ENCODE data around the gene CASP5. TPM values are rescaled to one million over a fixed set of nuclear protein-coding genes. Genes with fewer than 3 reads are reported as not detected.

CASP5 gene
- total RNA-seq, 1 experiment from 2014 or later, result not detected

GRCh38 chr11:105024394-105024793 is 1.4 kb upstream of the CASP5 start:
- H3K36me3 Mint-ChIP-seq, result peaks cover 4% of the 10 kb centered on the region
- TF ChIP-seq HMGA2 (CRISPR knock-in tag; IDR thresholded peaks at IDR 0.05) (no peak), OVOL2 (CRISPR knock-in tag; IDR thresholded peaks at IDR 0.05; ENCODE audit: borderline replicate concordance) (no peak), NR2C2 (CRISPR knock-in tag; IDR thresholded peaks at IDR 0.05) (no peak), CTCF (IDR thresholded peaks at IDR 0.05) (no peak), TEAD4 (CRISPR knock-in tag; IDR thresholded peaks at IDR 0.05) (no peak), CDX4 (CRISPR knock-in tag; IDR thresholded peaks at IDR 0.05; ENCODE audit: borderline replicate concordance) (no peak), ZNF232 (CRISPR knock-in tag; IDR thresholded peaks at IDR 0.05) (no peak), ZNF396 (CRISPR knock-in tag; IDR thresholded peaks at IDR 0.05; ENCODE audit: borderline replicate concordance) (no peak), E2F1 (CRISPR knock-in tag; IDR thresholded peaks at IDR 0.05) (no peak)
- H3K9me3 Mint-ChIP-seq, result peaks cover 4% of the 10 kb centered on the region
- ATAC-seq (no peak), DNase-seq (ENCODE audit: low spot score) (no peak)
- no peak overlapping the region for H3K4me3 Mint-ChIP-seq
- H3K27me3 Mint-ChIP-seq (ENCODE audit: low read depth), result no peaks in the 10 kb centered on the region
- ChIA-PET CTCF (no interaction called here), POLR2A (no interaction called here)
- 0 out of 2 replicates have a peak, but pooled peaks cover 4% of the 10 kb centered on the region for H3K4me1 Mint-ChIP-seq
- no peak overlapping the region for H3K27ac Mint-ChIP-seq

GRCh38 chr11:105022527-105022926 is 441 bp downstream of the CASP5 start:
- DNase-seq (ENCODE audit: low spot score) (no peak), ATAC-seq (no peak)
- Mint-ChIP-seq H3K36me3 (peaks cover 4% of the 10 kb centered on the region), H3K27me3 (ENCODE audit: low read depth) (no peaks in the 10 kb centered on the region), H3K27ac (no peak overlapping the region), H3K4me1 (0 out of 2 replicates have a peak, but pooled peaks cover 4% of the 10 kb centered on the region), H3K9me3 (peaks cover 4% of the 10 kb centered on the region), H3K4me3 (no peak overlapping the region)
- CTCF ChIA-PET, result no interaction called here
- TF ChIP-seq ZNF317 (CRISPR knock-in tag; IDR thresholded peaks at IDR 0.05; ENCODE audit: borderline replicate concordance, low read depth) (no peak), EMX1 (CRISPR knock-in tag; IDR thresholded peaks at IDR 0.05) (no peak), ZNF423 (CRISPR knock-in tag; IDR thresholded peaks at IDR 0.05) (no peak), ZSCAN18 (CRISPR knock-in tag; IDR thresholded peaks at IDR 0.05) (no peak), MAX (CRISPR knock-in tag; IDR thresholded peaks at IDR 0.05) (no peak), RORB (CRISPR knock-in tag; IDR thresholded peaks at IDR 0.05) (no peak), FOXK1 (CRISPR knock-in tag; IDR thresholded peaks at IDR 0.05) (no peak), ZNF121 (CRISPR knock-in tag; IDR thresholded peaks at IDR 0.05) (no peak), GRHL2 (CRISPR knock-in tag; IDR thresholded peaks at IDR 0.05; ENCODE audit: insufficient replicate concordance, severe bottlenecking) (no peak), ZNF219 (CRISPR knock-in tag; IDR thresholded peaks at IDR 0.05; ENCODE audit: borderline replicate concordance) (no peak), PREB (CRISPR knock-in tag; IDR thresholded peaks at IDR 0.05; ENCODE audit: borderline replicate concordance) (no peak), OVOL2 (CRISPR knock-in tag; IDR thresholded peaks at IDR 0.05; ENCODE audit: borderline replicate concordance) (no peak), ZMAT4 (CRISPR knock-in tag; IDR thresholded peaks at IDR 0.05) (no peak), AFF4 (CRISPR knock-in tag; IDR thresholded peaks at IDR 0.05; ENCODE audit: borderline replicate concordance) (no peak), USF2 (CRISPR knock-in tag; IDR thresholded peaks at IDR 0.05) (no peak)
- POLR2A ChIA-PET, result no interaction called here

All from WTC11 (cell line).